ENCODE results near the gene NELFB.

NELFB gene

DNA sequence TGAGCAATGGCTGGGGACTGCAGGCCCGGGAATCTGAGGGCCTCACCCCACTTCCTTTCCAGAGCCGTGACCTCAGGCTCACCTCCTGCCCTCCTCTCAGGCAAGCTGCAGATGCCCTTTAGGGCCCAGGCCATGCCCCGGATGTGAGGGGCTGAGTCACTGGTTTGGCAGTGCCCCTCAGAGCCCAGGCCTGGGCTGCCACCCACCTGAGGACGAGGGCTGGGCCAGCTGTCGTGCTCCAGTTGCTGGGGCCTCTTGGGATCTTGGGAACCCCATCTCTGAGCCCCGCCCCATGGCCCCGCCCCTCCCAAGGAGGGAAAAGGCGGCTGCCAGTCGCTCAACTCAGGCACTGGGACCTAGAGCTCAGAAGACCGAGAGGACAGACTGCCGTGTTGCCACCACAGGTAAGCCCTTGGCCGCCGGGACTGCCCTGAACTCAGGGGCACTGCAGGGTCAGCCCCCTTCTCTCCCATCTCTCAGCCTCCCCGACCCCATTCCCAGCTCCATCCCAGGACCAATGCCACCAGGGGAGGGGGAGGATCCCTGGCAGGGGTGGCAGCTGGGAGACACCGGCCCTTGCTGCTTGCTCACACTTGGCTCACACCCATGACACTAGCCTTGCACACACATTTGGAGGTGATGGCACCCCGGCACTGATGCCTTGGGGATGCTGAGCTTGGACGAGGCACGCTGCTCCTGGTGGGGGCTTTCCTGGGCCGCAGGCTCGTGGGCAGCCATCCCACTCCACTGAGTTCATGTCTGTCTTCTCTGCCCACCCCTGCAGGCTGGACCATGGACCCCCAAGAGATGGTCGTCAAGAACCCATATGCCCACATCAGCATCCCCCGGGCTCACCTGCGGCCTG lies 30.1 kb upstream of the NELFB start, which contains the start of gene CYSRT1:
CYSRT1 (plus strand) TSS at position 345 of the 865 bp plus-strand sequence; CDS start at position 793, 448 bp downstream.
- H3K36me3 ChIP-seq (replicated peaks; ENCODE audit: low read depth, low read length) = no peaks in the 10 kb centered on the region
- peaks cover 15% of the 10 kb centered on the region for H3K4me1 ChIP-seq (ENCODE audit: low read length)
- TF ChIP-seq EZH2phosphoT487 (IDR thresholded peaks at IDR 0.05; ENCODE audit: low read depth) = no peak
- TF ChIP-seq, protein P1, sequence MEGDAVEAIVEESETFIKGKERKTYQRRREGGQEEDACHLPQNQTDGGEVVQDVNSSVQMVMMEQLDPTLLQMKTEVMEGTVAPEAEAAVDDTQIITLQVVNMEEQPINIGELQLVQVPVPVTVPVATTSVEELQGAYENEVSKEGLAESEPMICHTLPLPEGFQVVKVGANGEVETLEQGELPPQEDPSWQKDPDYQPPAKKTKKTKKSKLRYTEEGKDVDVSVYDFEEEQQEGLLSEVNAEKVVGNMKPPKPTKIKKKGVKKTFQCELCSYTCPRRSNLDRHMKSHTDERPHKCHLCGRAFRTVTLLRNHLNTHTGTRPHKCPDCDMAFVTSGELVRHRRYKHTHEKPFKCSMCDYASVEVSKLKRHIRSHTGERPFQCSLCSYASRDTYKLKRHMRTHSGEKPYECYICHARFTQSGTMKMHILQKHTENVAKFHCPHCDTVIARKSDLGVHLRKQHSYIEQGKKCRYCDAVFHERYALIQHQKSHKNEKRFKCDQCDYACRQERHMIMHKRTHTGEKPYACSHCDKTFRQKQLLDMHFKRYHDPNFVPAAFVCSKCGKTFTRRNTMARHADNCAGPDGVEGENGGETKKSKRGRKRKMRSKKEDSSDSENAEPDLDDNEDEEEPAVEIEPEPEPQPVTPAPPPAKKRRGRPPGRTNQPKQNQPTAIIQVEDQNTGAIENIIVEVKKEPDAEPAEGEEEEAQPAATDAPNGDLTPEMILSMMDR (IDR thresholded peaks at IDR 0.05; ENCODE audit: low read depth, low read length) = no peak
- H3K79me2 ChIP-seq (ENCODE audit: low read length) = no peaks in the 10 kb centered on the region
- peak within 1 kb of the TSS; percentile 93 for H3K4me3 ChIP-seq (ENCODE audit: low read length)
- H3K27ac ChIP-seq (ENCODE audit: low read length) = peak within 1 kb of the TSS; percentile 50; the same call in 1 of the 2 replicates
- H3K9ac ChIP-seq (ENCODE audit: low read length) = peak within 1 kb of the TSS; percentile 91
- peak within 1 kb of the TSS; percentile 93 for H3K4me2 ChIP-seq (ENCODE audit: low read length)
- H3K9me3 ChIP-seq (ENCODE audit: insufficient read depth, low read length) = no peaks in the 10 kb centered on the region
- no peaks in the 10 kb centered on the region for H4K20me1 ChIP-seq (ENCODE audit: insufficient read depth, low read length)
- H3K27me3 ChIP-seq (ENCODE audit: low read depth, low read length) = no peaks in the 10 kb centered on the region
- H2AFZ ChIP-seq (ENCODE audit: low read depth, low read length) = no peak within 1 kb of the TSS

DNA sequence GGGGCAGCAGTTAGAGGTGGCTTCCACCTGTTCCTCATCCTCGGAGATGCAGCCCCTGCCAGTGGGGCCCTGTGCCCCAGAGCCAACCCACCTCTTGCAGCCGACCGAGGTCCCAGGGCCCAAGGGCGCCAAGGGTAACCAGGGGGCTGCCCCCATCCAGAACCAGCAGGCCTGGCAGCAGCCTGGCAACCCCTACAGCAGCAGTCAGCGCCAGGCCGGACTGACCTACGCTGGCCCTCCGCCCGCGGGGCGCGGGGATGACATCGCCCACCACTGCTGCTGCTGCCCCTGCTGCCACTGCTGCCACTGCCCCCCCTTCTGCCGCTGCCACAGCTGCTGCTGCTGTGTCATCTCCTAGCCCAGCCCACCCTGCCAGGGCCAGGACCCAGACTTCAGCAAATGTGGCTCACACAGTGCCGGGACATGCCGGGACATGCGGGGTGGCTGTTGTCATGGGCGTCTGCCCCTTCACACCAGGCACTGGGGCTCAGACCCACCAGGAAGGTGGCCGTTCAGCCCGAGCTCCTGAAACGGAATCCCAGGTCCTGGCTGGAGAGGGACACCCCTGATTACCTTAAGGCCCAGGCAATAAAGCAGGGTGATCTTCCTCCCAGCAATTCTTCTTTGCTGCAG lies 29.3 kb upstream of the NELFB start:
- Histone ChIP-seq H2AFZ (ENCODE audit: low read depth, low read length) (no peak overlapping the region), H3K27me3 (ENCODE audit: low read depth, low read length) (no peaks in the 10 kb centered on the region), H3K9ac (ENCODE audit: low read length) (no peak overlapping the region)

DNA sequence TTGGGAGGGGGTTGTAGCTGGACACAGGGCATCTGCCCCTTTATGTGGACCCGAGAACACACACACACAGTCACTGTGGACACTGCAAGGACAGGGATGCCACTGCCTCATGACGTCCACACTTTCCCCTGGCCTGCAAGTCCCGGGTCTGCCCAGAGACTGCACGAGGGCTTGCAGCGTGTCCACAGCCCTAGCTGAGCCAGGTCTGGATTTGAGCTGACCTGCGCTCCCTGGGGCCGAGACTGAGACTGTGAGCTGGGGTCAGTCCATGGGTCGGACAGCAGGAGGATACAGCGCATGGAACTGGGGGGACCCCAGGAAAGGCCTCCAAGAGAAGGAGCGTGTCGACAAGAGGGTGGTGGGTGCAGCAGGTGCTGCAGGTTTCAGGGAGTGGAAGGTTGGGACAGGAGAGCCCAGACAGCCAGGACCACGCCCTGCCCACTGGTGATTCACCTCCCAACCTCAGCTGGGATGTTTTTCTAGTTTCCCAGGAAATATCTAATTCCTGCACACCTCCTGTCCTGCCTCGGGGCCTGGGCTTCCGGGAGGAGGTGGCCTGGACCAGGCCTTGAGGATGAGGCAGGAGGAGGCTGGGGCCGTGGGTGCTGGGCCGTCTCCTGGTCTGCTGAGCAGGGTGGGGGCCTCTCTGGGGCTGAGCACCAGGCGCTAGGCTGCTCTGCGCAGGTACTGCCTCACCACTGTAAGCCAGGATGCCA lies 28.6 kb upstream of the NELFB start:
- H3K4me1 ChIP-seq (ENCODE audit: low read length) = peaks cover 15% of the 10 kb centered on the region
- no peaks in the 10 kb centered on the region for H3K27me3 ChIP-seq (ENCODE audit: low read depth, low read length)
- H3K27ac ChIP-seq (ENCODE audit: low read length) = no peak overlapping the region
- no peaks in the 10 kb centered on the region for H3K9me3 ChIP-seq (ENCODE audit: insufficient read depth, low read length)
- no peak overlapping the region for H3K9ac ChIP-seq (ENCODE audit: low read length)
- no peaks in the 10 kb centered on the region for H3K36me3 ChIP-seq (replicated peaks; ENCODE audit: low read depth, low read length)
- no peak overlapping the region for H3K4me2 ChIP-seq (ENCODE audit: low read length)
- H2AFZ ChIP-seq (ENCODE audit: low read depth, low read length) = no peak overlapping the region
- no peak for TF ChIP-seq EZH2phosphoT487 (IDR thresholded peaks at IDR 0.05; ENCODE audit: low read depth)
- TF ChIP-seq, protein P1 (IDR thresholded peaks at IDR 0.05; ENCODE audit: low read depth, low read length) = no peak
- H3K79me2 ChIP-seq (ENCODE audit: low read length) = no peaks in the 10 kb centered on the region
- no peak overlapping the region for H3K4me3 ChIP-seq (ENCODE audit: low read length)
- no peaks in the 10 kb centered on the region for H4K20me1 ChIP-seq (ENCODE audit: insufficient read depth, low read length)

More for the DNA sequence above, 29.3 kb upstream of the NELFB start:
- H3K4me2 ChIP-seq (ENCODE audit: low read length) = no peak overlapping the region
- no peak overlapping the region for H3K4me3 ChIP-seq (ENCODE audit: low read length)
- no peaks in the 10 kb centered on the region for H3K9me3 ChIP-seq (ENCODE audit: insufficient read depth, low read length)
- TF ChIP-seq, protein P1 (IDR thresholded peaks at IDR 0.05; ENCODE audit: low read depth, low read length) = no peak
- TF ChIP-seq EZH2phosphoT487 (IDR thresholded peaks at IDR 0.05; ENCODE audit: low read depth) = no peak
- no peaks in the 10 kb centered on the region for H3K36me3 ChIP-seq (replicated peaks; ENCODE audit: low read depth, low read length)
- peaks cover 15% of the 10 kb centered on the region for H3K4me1 ChIP-seq (ENCODE audit: low read length)
- no peaks in the 10 kb centered on the region for H4K20me1 ChIP-seq (ENCODE audit: insufficient read depth, low read length)
- H3K79me2 ChIP-seq (ENCODE audit: low read length) = no peaks in the 10 kb centered on the region
- H3K27ac ChIP-seq (ENCODE audit: low read length) = no peak overlapping the region

All from OCI-LY3 (cell line).